ENCODE results near the gene SLC39A9. TPM values are rescaled to one million over a fixed set of nuclear protein-coding genes. Genes with fewer than 3 reads are reported as not detected.
"Not testable (repeated sequence)": the region's sequence is repeated elsewhere in the genome, so short reads cannot be mapped to it uniquely, and the experiment has no call there.

SLC39A9 gene
- total RNA-seq, 1 experiment from 2014 or later, result 161 TPM

- H3K9me2 ChIP-seq (replicated peaks; ENCODE audit: insufficient read depth, low read length), result no peaks in the 10 kb centered on the region
- H3K9ac ChIP-seq (ENCODE audit: low read length), result no peak overlapping the region
- no peak for DNase-seq
- no peaks in the 10 kb centered on the region for H3K79me2 ChIP-seq (ENCODE audit: low read length)
- H3K4me3 ChIP-seq (ENCODE audit: low read length), result no peak overlapping the region
- H2AFZ ChIP-seq (ENCODE audit: low read length), result no peak overlapping the region
- H3K9me3 ChIP-seq (ENCODE audit: low read length), result no peaks in the 10 kb centered on the region
- H3K27me3 ChIP-seq (ENCODE audit: low read length), result no peaks in the 10 kb centered on the region
- no peaks in the 10 kb centered on the region for H3K4me1 ChIP-seq (ENCODE audit: low read length)
- no peak overlapping the region for H3K27ac ChIP-seq (ENCODE audit: low read length)
- H4K20me1 ChIP-seq (ENCODE audit: insufficient read depth, low read depth, low read length), result 0 out of 2 replicates have a peak, but pooled peaks cover under 1% of the 10 kb centered on the region
- H3K36me3 ChIP-seq (ENCODE audit: insufficient read depth, low read length), result no peaks in the 10 kb centered on the region
- H3K4me2 ChIP-seq (ENCODE audit: low read depth, low read length, poor library complexity, severe bottlenecking), result no peak overlapping the region
These were observed 94.5 kb downstream of the SLC39A9 start for GRCh38 chr14:69493038-69493437.

- no peak for DNase-seq
- H3K27ac ChIP-seq (ENCODE audit: low read length), result no peak overlapping the region
- no peak overlapping the region for H2AFZ ChIP-seq (ENCODE audit: low read length)
- no peaks in the 10 kb centered on the region for H3K4me1 ChIP-seq (ENCODE audit: low read length)
- no peaks in the 10 kb centered on the region for H3K36me3 ChIP-seq (ENCODE audit: insufficient read depth, low read length)
- H3K4me2 ChIP-seq (ENCODE audit: low read depth, low read length, poor library complexity, severe bottlenecking), result no peak overlapping the region
- H3K9ac ChIP-seq (ENCODE audit: low read length), result no peak overlapping the region
- H4K20me1 ChIP-seq (ENCODE audit: insufficient read depth, low read depth, low read length), result no peaks in the 10 kb centered on the region
- H3K27me3 ChIP-seq (ENCODE audit: low read length), result no peaks in the 10 kb centered on the region
- no peaks in the 10 kb centered on the region for H3K79me2 ChIP-seq (ENCODE audit: low read length)
- no peak overlapping the region for H3K4me3 ChIP-seq (ENCODE audit: low read length)
- no peaks in the 10 kb centered on the region for H3K9me3 ChIP-seq (ENCODE audit: low read length)
- no peaks in the 10 kb centered on the region for H3K9me2 ChIP-seq (replicated peaks; ENCODE audit: insufficient read depth, low read length)
These were observed 95.3 kb downstream of the SLC39A9 start for GRCh38 chr14:69493791-69494190.

GRCh38 chr14:69495341-69495921 lies 96.9 kb downstream of the SLC39A9 start:
- no peaks in the 10 kb centered on the region for H4K20me1 ChIP-seq (ENCODE audit: insufficient read depth, low read depth, low read length)
- DNase-seq, result no peak
- H2AFZ ChIP-seq (ENCODE audit: low read length), result no peak overlapping the region
- no peaks in the 10 kb centered on the region for H3K9me3 ChIP-seq (ENCODE audit: low read length)
- no peaks in the 10 kb centered on the region for H3K36me3 ChIP-seq (ENCODE audit: insufficient read depth, low read length)
- H3K4me1 ChIP-seq (ENCODE audit: low read length), result no peaks in the 10 kb centered on the region
- no peak overlapping the region for H3K4me2 ChIP-seq (ENCODE audit: low read depth, low read length, poor library complexity, severe bottlenecking)
- H3K9me2 ChIP-seq (replicated peaks; ENCODE audit: insufficient read depth, low read length), result no peaks in the 10 kb centered on the region
- H3K79me2 ChIP-seq (ENCODE audit: low read length), result no peaks in the 10 kb centered on the region
- H3K27me3 ChIP-seq (ENCODE audit: low read length), result no peaks in the 10 kb centered on the region
- no peak overlapping the region for H3K4me3 ChIP-seq (ENCODE audit: low read length)
- H3K9ac ChIP-seq (ENCODE audit: low read length), result no peak overlapping the region
- no peak overlapping the region for H3K27ac ChIP-seq (ENCODE audit: low read length)

GRCh38 chr14:69497866-69498265 lies 99.4 kb downstream of the SLC39A9 start:
- not testable (repeated sequence) for H2AFZ ChIP-seq (ENCODE audit: low read length); H3K36me3 ChIP-seq (ENCODE audit: insufficient read depth, low read length); H3K4me2 ChIP-seq (ENCODE audit: low read depth, low read length, poor library complexity, severe bottlenecking); DNase-seq; H4K20me1 ChIP-seq (ENCODE audit: insufficient read depth, low read depth, low read length); H3K27ac ChIP-seq (ENCODE audit: low read length); H3K9ac ChIP-seq (ENCODE audit: low read length); H3K9me3 ChIP-seq (ENCODE audit: low read length); H3K4me3 ChIP-seq (ENCODE audit: low read length); H3K9me2 ChIP-seq (replicated peaks; ENCODE audit: insufficient read depth, low read length); H3K27me3 ChIP-seq (ENCODE audit: low read length); H3K79me2 ChIP-seq (ENCODE audit: low read length); H3K4me1 ChIP-seq (ENCODE audit: low read length)

- not testable (repeated sequence) for H3K4me3 ChIP-seq (ENCODE audit: low read length); H2AFZ ChIP-seq (ENCODE audit: low read length); DNase-seq; H3K4me1 ChIP-seq (ENCODE audit: low read length); H3K4me2 ChIP-seq (ENCODE audit: low read depth, low read length, poor library complexity, severe bottlenecking); H3K9ac ChIP-seq (ENCODE audit: low read length); H3K36me3 ChIP-seq (ENCODE audit: insufficient read depth, low read length); H3K9me2 ChIP-seq (replicated peaks; ENCODE audit: insufficient read depth, low read length); H4K20me1 ChIP-seq (ENCODE audit: insufficient read depth, low read depth, low read length); H3K27ac ChIP-seq (ENCODE audit: low read length); H3K79me2 ChIP-seq (ENCODE audit: low read length); H3K9me3 ChIP-seq (ENCODE audit: low read length); H3K27me3 ChIP-seq (ENCODE audit: low read length)
These were observed 99.8 kb downstream of the SLC39A9 start for GRCh38 chr14:69498286-69498685.

GRCh38 chr14:69499436-69499835 lies 100.9 kb downstream of the SLC39A9 start:
- Histone ChIP-seq H3K4me3 (ENCODE audit: low read length) (no peak overlapping the region), H3K9me3 (ENCODE audit: low read length) (no peaks in the 10 kb centered on the region), H3K36me3 (ENCODE audit: insufficient read depth, low read length) (no peaks in the 10 kb centered on the region), H3K4me2 (ENCODE audit: low read depth, low read length, poor library complexity, severe bottlenecking) (no peak overlapping the region), H3K9ac (ENCODE audit: low read length) (no peak overlapping the region), H4K20me1 (ENCODE audit: insufficient read depth, low read depth, low read length) (no peaks in the 10 kb centered on the region), H3K79me2 (ENCODE audit: low read length) (no peaks in the 10 kb centered on the region), H3K27me3 (ENCODE audit: low read length) (no peaks in the 10 kb centered on the region), H3K27ac (ENCODE audit: low read length) (no peak overlapping the region), H2AFZ (ENCODE audit: low read length) (no peak overlapping the region), H3K4me1 (ENCODE audit: low read length) (no peaks in the 10 kb centered on the region), H3K9me2 (replicated peaks; ENCODE audit: insufficient read depth, low read length) (no peaks in the 10 kb centered on the region)
- no peak for DNase-seq

- DNase-seq, result no peak
- H3K9me2 ChIP-seq (replicated peaks; ENCODE audit: insufficient read depth, low read length), result no peaks in the 10 kb centered on the region
- H3K9me3 ChIP-seq (ENCODE audit: low read length), result no peaks in the 10 kb centered on the region
- no peaks in the 10 kb centered on the region for H3K27me3 ChIP-seq (ENCODE audit: low read length)
- H4K20me1 ChIP-seq (ENCODE audit: insufficient read depth, low read depth, low read length), result no peaks in the 10 kb centered on the region
- H3K4me1 ChIP-seq (ENCODE audit: low read length), result no peaks in the 10 kb centered on the region
- no peak overlapping the region for H2AFZ ChIP-seq (ENCODE audit: low read length)
- no peak overlapping the region for H3K9ac ChIP-seq (ENCODE audit: low read length)
- no peaks in the 10 kb centered on the region for H3K36me3 ChIP-seq (ENCODE audit: insufficient read depth, low read length)
- no peaks in the 10 kb centered on the region for H3K79me2 ChIP-seq (ENCODE audit: low read length)
- no peak overlapping the region for H3K27ac ChIP-seq (ENCODE audit: low read length)
- no peak overlapping the region for H3K4me3 ChIP-seq (ENCODE audit: low read length)
- no peak overlapping the region for H3K4me2 ChIP-seq (ENCODE audit: low read depth, low read length, poor library complexity, severe bottlenecking)
These were observed 101.6 kb downstream of the SLC39A9 start for GRCh38 chr14:69500096-69500495.

GRCh38 chr14:69500736-69501135 lies 102.2 kb downstream of the SLC39A9 start:
- no peak overlapping the region for H3K27ac ChIP-seq (ENCODE audit: low read length)
- no peak overlapping the region for H3K9ac ChIP-seq (ENCODE audit: low read length)
- no peak for DNase-seq
- no peaks in the 10 kb centered on the region for H4K20me1 ChIP-seq (ENCODE audit: insufficient read depth, low read depth, low read length)
- H3K4me3 ChIP-seq (ENCODE audit: low read length), result no peak overlapping the region
- H2AFZ ChIP-seq (ENCODE audit: low read length), result no peak overlapping the region
- no peaks in the 10 kb centered on the region for H3K27me3 ChIP-seq (ENCODE audit: low read length)
- H3K79me2 ChIP-seq (ENCODE audit: low read length), result no peaks in the 10 kb centered on the region
- no peaks in the 10 kb centered on the region for H3K4me1 ChIP-seq (ENCODE audit: low read length)
- H3K4me2 ChIP-seq (ENCODE audit: low read depth, low read length, poor library complexity, severe bottlenecking), result no peak overlapping the region
- no peaks in the 10 kb centered on the region for H3K36me3 ChIP-seq (ENCODE audit: insufficient read depth, low read length)
- no peaks in the 10 kb centered on the region for H3K9me3 ChIP-seq (ENCODE audit: low read length)
- H3K9me2 ChIP-seq (replicated peaks; ENCODE audit: insufficient read depth, low read length), result no peaks in the 10 kb centered on the region

GRCh38 chr14:69501423-69501838 lies 102.9 kb downstream of the SLC39A9 start:
- Histone ChIP-seq H4K20me1 (ENCODE audit: insufficient read depth, low read depth, low read length) (no peaks in the 10 kb centered on the region), H3K9me2 (replicated peaks; ENCODE audit: insufficient read depth, low read length) (no peaks in the 10 kb centered on the region), H2AFZ (ENCODE audit: low read length) (no peak overlapping the region), H3K27ac (ENCODE audit: low read length) (no peak overlapping the region), H3K9ac (ENCODE audit: low read length) (no peak overlapping the region), H3K79me2 (ENCODE audit: low read length) (no peaks in the 10 kb centered on the region), H3K9me3 (ENCODE audit: low read length) (no peaks in the 10 kb centered on the region), H3K4me3 (ENCODE audit: low read length) (no peak overlapping the region), H3K27me3 (ENCODE audit: low read length) (no peaks in the 10 kb centered on the region), H3K36me3 (ENCODE audit: insufficient read depth, low read length) (no peaks in the 10 kb centered on the region), H3K4me2 (ENCODE audit: low read depth, low read length, poor library complexity, severe bottlenecking) (no peak overlapping the region), H3K4me1 (ENCODE audit: low read length) (no peaks in the 10 kb centered on the region)
- no peak for DNase-seq
